Activated gamma-delta T cell treated with Interleukin-2 at 50 U/mL for 16 hours (primary cell): Measurements from ENCODE around the gene COX4I1.
"Not testable (repeated sequence)": the region's sequence is repeated elsewhere in the genome, so short reads cannot be mapped to it uniquely, and the experiment has no call there.

Experiments used
- DNase-seq: peaks from one replicate; pipeline ENCODE4 v3.0.0-alpha.2; 2020

The COX4I1 gene

GRCh38 chr16:85826686-85827247 lies 27.3 kb downstream of the COX4I1 start:
- DNase-seq, result no peak

GRCh38 chr16:85828166-85828565 lies 28.7 kb downstream of the COX4I1 start:
- no peak for DNase-seq

GRCh38 chr16:85829171-85829719 lies 29.8 kb downstream of the COX4I1 start:
- DNase-seq, result no peak

GRCh38 chr16:85829751-85830445 lies 30.4 kb downstream of the COX4I1 start:
- no peak for DNase-seq

- no peak for DNase-seq
These were observed 31.3 kb downstream of the COX4I1 start for GRCh38 chr16:85830821-85831220.

- no peak for DNase-seq
These were observed 33.2 kb downstream of the COX4I1 start for GRCh38 chr16:85832570-85833218.

GRCh38 chr16:85833219-85833920 lies 33.9 kb downstream of the COX4I1 start:
- no peak for DNase-seq

GRCh38 chr16:85834741-85835140 lies 35.2 kb downstream of the COX4I1 start:
- no peak for DNase-seq

GRCh38 chr16:85835227-85835751 lies 35.8 kb downstream of the COX4I1 start:
- no peak for DNase-seq

GRCh38 chr16:85835956-85836705 lies 36.6 kb downstream of the COX4I1 start:
- DNase-seq, result no peak

GRCh38 chr16:85836706-85837582 lies 37.4 kb downstream of the COX4I1 start:
- no peak for DNase-seq

- not testable (repeated sequence) for DNase-seq
These were observed 38.2 kb downstream of the COX4I1 start for GRCh38 chr16:85837654-85838053.

GRCh38 chr16:85838381-85838780 lies 38.9 kb downstream of the COX4I1 start:
- DNase-seq, result no peak

GRCh38 chr16:85838876-85839585 lies 39.5 kb downstream of the COX4I1 start:
- no peak for DNase-seq

- no peak for DNase-seq
These were observed 40.3 kb downstream of the COX4I1 start for GRCh38 chr16:85839681-85840240.

- no peak for DNase-seq
These were observed 40.9 kb downstream of the COX4I1 start for GRCh38 chr16:85840395-85840794.

- DNase-seq, result no peak
These were observed 41.3 kb downstream of the COX4I1 start for GRCh38 chr16:85840801-85841200.

GRCh38 chr16:85842435-85842834 lies 42.9 kb downstream of the COX4I1 start:
- no peak for DNase-seq

GRCh38 chr16:85842848-85843247 lies 43.4 kb downstream of the COX4I1 start:
- no peak for DNase-seq

GRCh38 chr16:85843471-85844168 lies 44.1 kb downstream of the COX4I1 start:
- no peak for DNase-seq
